ENCODE results near the gene AZIN2. TPM values are rescaled to one million over a fixed set of nuclear protein-coding genes. Genes with fewer than 3 reads are reported as not detected.
"Not testable (repeated sequence)": the region's sequence is repeated elsewhere in the genome, so short reads cannot be mapped to it uniquely, and the experiment has no call there.

Gene AZIN2
- total RNA-seq, 2 donors from 2014 or later, result 6.3 to 8.6 TPM

DNA sequence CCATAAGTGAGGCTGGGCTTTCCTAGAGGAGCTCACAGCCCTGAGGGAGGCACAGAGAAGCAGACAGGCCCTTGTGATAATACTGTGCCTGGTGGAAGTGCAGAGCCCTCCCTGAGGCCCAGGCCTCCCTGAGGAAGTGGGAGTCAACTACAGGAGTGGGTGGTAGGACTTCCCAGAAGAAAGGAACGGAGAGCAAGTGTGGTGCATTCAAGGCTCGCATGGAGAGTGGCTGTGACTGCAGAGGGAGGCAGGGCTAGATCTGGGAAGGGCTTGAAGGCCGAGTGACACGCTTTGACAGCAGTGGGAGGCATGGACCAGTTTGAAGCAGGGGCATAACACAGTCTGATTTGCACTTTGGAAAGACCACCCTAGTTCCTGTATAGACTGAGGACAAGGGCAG is 37.3 kb downstream of the AZIN2 start:
- Mint-ChIP-seq H3K27me3 (no peaks in the 10 kb centered on the region), H3K27ac (no peak overlapping the region), H3K36me3 (ENCODE audit: low read depth) (peaks cover 4% of the 10 kb centered on the region), H3K4me3 (no peak overlapping the region), H3K4me1 (peaks cover 9% of the 10 kb centered on the region)
- no peaks in the 10 kb centered on the region for H3K9me3 ChIP-seq (ENCODE audit: control insufficient read depth, low read length, poor library complexity, severe bottlenecking)
- no peak for ATAC-seq
- DNase-seq, result no peak

DNA sequence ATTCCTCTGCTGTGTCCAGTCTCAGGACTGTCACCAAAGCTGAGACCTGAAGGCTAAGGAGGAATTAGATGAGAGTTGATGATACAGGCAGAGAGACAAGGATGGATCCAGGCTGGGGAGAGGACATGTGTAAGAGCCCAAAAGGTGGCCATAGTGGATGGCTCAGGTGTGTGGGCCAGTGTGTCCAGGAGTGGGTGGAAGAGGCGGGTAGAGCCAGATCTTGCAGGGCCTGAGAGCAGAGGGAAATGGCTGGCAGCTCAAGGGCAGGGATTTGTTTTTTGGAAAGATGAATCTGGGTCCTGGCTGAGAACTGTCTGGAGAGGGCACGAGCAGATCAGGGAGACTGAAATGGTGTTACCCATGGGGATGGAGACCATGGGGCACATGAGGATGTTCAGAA is 38.1 kb downstream of the AZIN2 start:
- Mint-ChIP-seq H3K4me3 (no peak overlapping the region), H3K27ac (peak overlapping the region; percentile 74), H3K27me3 (no peaks in the 10 kb centered on the region), H3K4me1 (peaks cover 9% of the 10 kb centered on the region), H3K36me3 (ENCODE audit: low read depth) (peaks cover 4% of the 10 kb centered on the region)
- no peaks in the 10 kb centered on the region for H3K9me3 ChIP-seq (ENCODE audit: control insufficient read depth, low read length, poor library complexity, severe bottlenecking)
- no peak for DNase-seq
- ATAC-seq, result no peak

DNA sequence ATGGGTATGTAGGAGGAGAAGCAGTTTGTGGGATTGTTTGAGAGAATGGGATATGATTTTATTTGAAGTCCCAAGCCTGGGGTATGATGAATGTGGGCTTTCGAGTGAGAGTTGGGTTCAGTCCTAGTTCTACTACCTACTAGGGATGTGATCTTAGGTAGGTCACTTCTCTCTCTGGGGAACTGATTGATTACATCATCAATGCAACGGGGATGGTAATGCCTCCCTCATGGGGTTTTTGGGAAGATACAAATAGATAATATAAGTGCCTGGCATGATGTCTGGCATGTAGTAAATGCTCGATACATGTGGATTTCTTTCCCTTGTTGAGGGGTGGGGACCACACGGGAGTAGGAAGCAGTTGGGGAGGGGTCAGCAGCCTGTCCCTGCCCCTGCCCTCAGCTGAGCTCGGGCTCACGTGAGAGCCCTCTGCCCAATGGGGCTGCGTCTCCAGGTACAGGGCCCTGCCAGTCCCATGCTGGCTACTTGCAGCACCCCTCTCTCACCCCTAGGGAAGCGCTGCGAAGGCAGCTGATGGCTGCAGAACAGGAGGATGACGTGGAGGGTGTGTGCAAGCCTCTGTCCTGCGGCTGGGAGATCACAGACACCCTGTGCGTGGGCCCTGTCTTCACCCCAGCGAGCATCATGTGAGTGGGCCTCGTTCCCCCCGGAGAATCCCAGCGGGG is 38.7 kb downstream of the AZIN2 start:
- Mint-ChIP-seq H3K4me3 (no peak overlapping the region), H3K27ac (peak overlapping the region; percentile 74), H3K4me1 (peaks cover 9% of the 10 kb centered on the region), H3K27me3 (no peaks in the 10 kb centered on the region), H3K36me3 (ENCODE audit: low read depth) (peaks cover 4% of the 10 kb centered on the region)
- no peak for DNase-seq
- no peak for ATAC-seq
- H3K9me3 ChIP-seq (ENCODE audit: control insufficient read depth, low read length, poor library complexity, severe bottlenecking), result no peaks in the 10 kb centered on the region

DNA sequence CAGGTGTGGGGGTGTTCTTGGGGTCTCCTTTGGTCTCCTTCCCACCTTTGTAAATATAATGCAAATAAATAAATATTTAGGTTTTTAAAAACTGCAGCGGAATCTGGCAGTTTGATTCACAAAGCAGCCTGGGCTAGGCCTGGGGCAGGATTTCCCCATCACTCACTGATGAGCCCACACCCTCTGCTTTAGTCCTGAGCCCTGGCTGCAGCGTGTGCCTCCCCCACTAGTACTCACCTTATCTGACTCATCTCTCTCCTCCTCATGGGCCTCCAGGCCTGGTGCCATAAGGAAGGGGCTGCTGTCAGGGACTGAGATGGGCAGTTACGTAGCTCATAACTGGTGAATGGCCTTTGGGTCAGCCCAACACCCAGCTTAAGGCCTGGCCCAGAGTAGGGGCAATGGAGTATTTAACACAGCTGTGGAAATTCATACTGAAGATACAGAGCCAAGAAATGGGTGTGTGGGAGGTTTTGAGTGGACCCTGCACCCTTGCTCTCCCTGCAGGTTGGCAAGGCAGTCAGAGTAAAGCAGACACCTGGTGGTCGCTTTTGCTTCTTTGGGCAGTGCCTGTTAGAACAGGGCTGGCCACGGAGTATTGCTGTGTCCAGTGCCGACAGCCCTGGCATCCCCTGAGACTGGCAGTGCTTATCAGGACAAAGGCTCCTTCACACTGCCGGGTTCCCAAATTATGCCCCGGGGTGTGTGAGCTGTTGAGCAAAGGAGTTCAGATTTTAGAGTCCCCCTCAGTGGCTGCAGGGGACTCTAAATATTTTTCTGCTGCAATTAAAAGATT is 39.7 kb downstream of the AZIN2 start:
- Mint-ChIP-seq H3K4me1 (peaks cover 13% of the 10 kb centered on the region), H3K4me3 (no peak overlapping the region), H3K27me3 (no peaks in the 10 kb centered on the region), H3K27ac (no peak overlapping the region), H3K36me3 (ENCODE audit: low read depth) (peaks cover 7% of the 10 kb centered on the region)
- DNase-seq (no peak), ATAC-seq (no peak)
- no peaks in the 10 kb centered on the region for H3K9me3 ChIP-seq (ENCODE audit: control insufficient read depth, low read length, poor library complexity, severe bottlenecking)

DNA sequence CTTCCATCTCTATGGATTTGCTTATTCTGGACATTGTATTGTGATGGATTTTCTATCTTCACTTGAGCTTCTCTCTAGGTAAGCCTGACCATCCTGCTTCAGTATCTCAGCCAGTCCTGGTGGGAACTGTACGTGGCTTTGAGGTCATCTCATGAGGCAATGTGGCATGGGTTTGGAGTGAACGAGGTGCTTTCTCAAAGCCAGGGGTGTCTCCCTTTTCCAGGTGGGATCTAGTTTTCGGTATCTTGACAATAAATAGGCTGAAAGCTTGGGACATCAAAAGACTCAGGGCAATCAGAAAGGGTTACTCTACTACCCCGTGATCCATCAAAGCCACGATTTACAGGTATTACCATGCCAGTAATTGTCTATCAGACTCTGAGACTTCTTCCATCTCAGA is 40.8 kb downstream of the AZIN2 start:
- Mint-ChIP-seq H3K36me3 (ENCODE audit: low read depth) (peaks cover 5% of the 10 kb centered on the region), H3K4me1 (peaks cover 18% of the 10 kb centered on the region), H3K27me3 (no peaks in the 10 kb centered on the region), H3K4me3 (no peak overlapping the region), H3K27ac (no peak overlapping the region)
- ATAC-seq (no peak), DNase-seq (no peak)
- H3K9me3 ChIP-seq (ENCODE audit: control insufficient read depth, low read length, poor library complexity, severe bottlenecking), result no peaks in the 10 kb centered on the region

DNA sequence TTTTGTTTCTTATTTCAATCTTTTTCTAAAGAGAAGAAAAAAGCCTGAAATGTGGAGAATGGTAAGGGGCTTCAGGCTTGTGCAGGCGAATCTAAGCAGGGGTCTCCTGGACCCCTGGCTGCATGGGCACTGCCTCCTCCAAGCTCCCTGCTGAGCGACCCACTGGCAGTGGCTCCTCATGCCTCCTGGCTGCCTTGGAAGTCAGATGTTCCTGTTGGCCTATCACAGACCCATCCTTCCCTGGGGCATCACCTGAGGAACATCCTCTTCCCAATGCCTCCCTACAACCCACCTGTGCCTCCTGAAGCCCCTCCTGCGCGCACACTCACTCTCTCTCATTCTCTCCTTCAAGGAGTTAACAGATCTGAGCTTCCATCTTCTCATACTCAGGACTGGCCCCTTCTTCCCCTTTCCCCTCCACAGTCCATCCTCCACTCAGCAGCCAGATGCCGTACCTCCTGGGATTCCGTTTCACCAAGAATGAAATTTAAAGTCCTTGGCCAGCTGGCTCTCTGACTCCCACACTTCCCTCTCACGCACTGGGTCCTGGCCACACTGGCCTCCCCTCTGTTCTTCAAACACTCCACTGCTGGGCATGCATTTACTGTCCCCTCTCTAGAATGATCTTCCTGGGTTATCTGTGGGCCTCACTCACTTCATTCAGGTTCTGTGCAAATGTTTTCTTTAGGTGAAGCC is 41.7 kb downstream of the AZIN2 start:
- Mint-ChIP-seq H3K36me3 (ENCODE audit: low read depth) (peaks cover 5% of the 10 kb centered on the region), H3K27me3 (no peaks in the 10 kb centered on the region), H3K4me3 (no peak overlapping the region), H3K27ac (peak overlapping the region; percentile 83), H3K4me1 (peaks cover 25% of the 10 kb centered on the region)
- no peaks in the 10 kb centered on the region for H3K9me3 ChIP-seq (ENCODE audit: control insufficient read depth, low read length, poor library complexity, severe bottlenecking)
- no peak for DNase-seq
- no peak for ATAC-seq

DNA sequence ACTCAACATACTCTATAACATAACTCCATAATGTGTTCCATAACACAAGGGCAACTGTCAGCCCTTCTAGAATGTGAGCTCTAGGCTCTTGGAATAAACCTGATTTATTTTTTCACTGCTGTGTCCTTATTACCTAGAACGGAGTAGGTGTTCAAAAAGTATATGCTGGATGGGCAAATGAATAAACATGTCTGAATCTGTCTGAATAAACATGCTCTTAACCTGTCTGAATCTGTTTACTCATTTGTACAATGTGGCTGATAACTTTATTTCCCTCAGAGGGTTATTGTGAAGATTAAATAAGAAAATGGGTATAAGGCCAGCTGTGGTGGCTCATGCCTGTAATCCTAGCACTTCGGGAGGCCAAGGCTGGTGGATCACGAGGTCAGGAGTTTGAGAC is 42.3 kb downstream of the AZIN2 start:
- no peak overlapping the region for H3K4me3 Mint-ChIP-seq
- no peak for DNase-seq
- peak overlapping the region; percentile 83 for H3K27ac Mint-ChIP-seq
- no peaks in the 10 kb centered on the region for H3K27me3 Mint-ChIP-seq
- H3K4me1 Mint-ChIP-seq, result peaks cover 25% of the 10 kb centered on the region
- ATAC-seq, result no peak
- peaks cover 5% of the 10 kb centered on the region for H3K36me3 Mint-ChIP-seq (ENCODE audit: low read depth)
- H3K9me3 ChIP-seq (ENCODE audit: control insufficient read depth, low read length, poor library complexity, severe bottlenecking), result no peaks in the 10 kb centered on the region

DNA sequence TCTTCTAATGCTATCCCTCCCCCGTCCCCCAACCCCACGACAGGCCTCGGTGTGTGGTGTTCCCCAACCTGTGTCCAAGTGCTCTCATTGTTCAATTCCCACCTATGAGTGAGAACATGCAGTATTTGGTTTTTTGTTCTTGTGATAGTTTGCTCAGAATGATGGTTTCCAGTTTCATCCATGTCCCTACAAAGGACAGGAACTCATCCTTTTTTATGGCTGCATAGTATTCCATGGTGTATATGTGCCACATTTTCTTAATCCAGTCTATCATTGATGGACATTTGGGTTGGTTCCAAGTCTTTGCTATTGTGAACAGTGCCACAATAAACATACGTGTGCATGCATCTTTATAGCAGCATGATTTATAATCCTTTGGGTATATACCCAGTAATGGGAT is 43.7 kb downstream of the AZIN2 start:
- H3K36me3 Mint-ChIP-seq (ENCODE audit: low read depth); H3K27me3 Mint-ChIP-seq; H3K4me3 Mint-ChIP-seq; ATAC-seq; H3K27ac Mint-ChIP-seq; H3K9me3 ChIP-seq (ENCODE audit: control insufficient read depth, low read length, poor library complexity, severe bottlenecking); DNase-seq: not testable (repeated sequence)
- H3K4me1 Mint-ChIP-seq, result peaks cover 31% of the 10 kb centered on the region

DNA sequence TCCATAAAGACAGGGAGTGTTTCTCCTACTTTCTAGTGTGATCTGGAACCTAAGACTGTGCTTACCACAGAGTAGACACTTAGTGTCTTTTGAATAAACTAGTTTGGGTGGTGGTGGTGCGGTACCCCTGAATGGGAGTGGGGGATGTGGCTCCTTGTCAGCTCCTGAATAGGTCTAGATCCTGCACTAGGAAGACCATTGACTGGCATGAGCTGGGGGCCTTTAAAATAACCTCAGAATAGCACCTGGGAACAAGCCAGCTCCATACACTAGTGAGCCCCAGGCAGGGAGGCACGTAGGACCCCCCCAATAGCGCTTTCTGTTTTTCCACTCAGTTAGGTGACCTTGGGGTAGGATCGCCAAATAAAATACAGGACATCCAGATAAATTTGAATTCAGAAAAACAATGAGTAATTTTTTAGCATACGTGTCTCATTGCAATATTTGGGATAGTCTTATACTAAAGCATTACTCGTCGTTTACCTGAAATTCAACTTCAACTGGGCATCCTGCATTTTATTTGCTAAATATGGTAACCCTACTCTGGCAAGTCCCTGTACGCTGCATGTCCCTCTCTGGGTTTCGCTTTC is 45.6 kb downstream of the AZIN2 start:
- Mint-ChIP-seq H3K4me1 (peaks cover 42% of the 10 kb centered on the region), H3K27me3 (no peaks in the 10 kb centered on the region), H3K36me3 (ENCODE audit: low read depth) (peaks cover 7% of the 10 kb centered on the region), H3K27ac (peak overlapping the region; percentile 96), H3K4me3 (peak overlapping the region; percentile 95)
- ATAC-seq (peak; percentile 11), DNase-seq (no peak)
- H3K9me3 ChIP-seq (ENCODE audit: control insufficient read depth, low read length, poor library complexity, severe bottlenecking), result no peaks in the 10 kb centered on the region

DNA sequence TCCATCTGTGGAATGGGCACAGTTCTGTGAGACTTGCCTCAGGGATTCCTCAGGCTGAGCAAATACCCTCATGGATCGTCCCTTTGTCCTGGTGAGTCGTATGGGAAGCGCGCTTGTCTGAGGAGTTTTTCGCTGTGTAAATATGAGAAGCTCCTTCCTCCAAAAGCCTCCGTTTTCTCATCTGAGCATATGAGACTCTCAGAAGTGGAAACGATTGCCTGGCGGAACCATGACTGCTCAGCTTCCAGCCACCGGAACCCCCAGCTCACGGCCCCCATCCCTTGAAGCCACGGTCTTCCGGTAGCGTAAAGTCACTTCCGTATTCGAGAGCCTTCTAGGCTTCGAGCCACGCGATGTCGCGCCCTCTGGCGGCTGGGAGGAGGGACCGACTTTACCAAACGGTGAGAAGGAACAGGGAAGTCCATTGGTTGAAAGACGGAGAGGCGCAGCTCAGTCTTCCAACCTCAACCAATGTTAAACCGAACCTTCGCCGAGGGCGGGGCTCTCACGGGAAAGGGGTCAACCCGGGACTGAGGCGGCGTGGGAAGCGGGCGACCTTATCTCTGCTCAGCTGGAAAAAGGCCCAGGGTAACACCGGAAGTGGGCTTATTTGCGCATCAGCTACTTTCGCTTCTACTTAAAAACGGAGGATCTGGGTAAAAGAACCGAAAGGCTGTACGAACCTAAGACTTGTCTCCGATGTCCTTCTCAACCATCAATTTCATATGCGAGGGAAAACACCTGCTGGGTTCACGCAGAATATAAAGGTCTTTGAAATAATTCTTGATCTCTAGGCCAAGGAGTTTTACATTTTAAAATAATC is 46.3 kb downstream of the AZIN2 start:
- H3K4me3 Mint-ChIP-seq, result peak overlapping the region; percentile 95
- H3K27ac Mint-ChIP-seq, result peak overlapping the region; percentile 96
- no peaks in the 10 kb centered on the region for H3K9me3 ChIP-seq (ENCODE audit: control insufficient read depth, low read length, poor library complexity, severe bottlenecking)
- peaks cover 7% of the 10 kb centered on the region for H3K36me3 Mint-ChIP-seq (ENCODE audit: low read depth)
- no peaks in the 10 kb centered on the region for H3K27me3 Mint-ChIP-seq
- DNase-seq (peak; percentile 96), ATAC-seq (peak; percentile 87)
- peaks cover 42% of the 10 kb centered on the region for H3K4me1 Mint-ChIP-seq

DNA sequence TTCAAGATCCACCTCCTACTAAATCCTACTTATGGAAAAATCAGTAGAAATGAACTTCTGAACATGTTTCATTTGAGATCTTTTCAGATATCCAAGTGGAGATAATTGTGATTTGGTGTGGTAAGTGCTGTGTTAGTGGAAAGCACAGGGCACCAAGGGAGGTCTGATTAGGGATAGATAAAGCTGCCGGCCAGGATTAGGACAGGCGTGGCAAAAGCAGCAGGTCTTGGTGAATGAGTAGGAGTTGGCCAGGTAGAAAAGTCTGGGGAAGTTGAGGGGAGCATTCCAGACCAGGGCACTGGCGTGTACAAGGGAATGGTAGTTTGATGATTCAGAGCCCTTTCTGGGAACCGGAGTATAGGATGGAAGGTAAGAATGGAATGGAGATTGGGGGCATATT is 47.8 kb downstream of the AZIN2 start:
- H3K4me1 Mint-ChIP-seq, result peaks cover 44% of the 10 kb centered on the region
- H3K9me3 ChIP-seq (ENCODE audit: control insufficient read depth, low read length, poor library complexity, severe bottlenecking), result no peaks in the 10 kb centered on the region
- no peaks in the 10 kb centered on the region for H3K27me3 Mint-ChIP-seq
- ATAC-seq (no peak), DNase-seq (no peak)
- H3K4me3 Mint-ChIP-seq, result peak overlapping the region; percentile 95
- H3K36me3 Mint-ChIP-seq (ENCODE audit: low read depth), result peaks cover 9% of the 10 kb centered on the region
- H3K27ac Mint-ChIP-seq, result peak overlapping the region; percentile 96

DNA sequence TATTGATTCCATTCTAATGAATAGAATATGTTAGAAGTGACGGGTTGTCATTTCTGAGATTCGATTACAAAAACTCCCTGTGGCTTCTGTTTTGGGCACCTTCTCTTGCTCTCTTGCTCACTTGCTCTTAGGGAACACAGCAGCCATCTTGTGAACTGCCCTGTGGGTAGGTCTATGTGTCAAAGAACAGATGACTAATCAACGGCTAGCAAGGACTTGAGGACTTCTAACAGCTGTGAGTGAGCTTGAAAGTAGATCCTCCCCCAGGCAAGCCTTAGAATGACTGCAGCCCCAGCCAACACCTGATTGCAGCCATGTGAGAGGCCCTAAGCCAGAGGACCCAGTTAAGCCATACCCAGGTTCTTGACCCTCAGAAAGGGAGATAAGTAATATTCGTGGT is 49.3 kb downstream of the AZIN2 start:
- Mint-ChIP-seq H3K4me3 (no peak overlapping the region), H3K27me3 (no peaks in the 10 kb centered on the region), H3K27ac (peak overlapping the region; percentile 96), H3K4me1 (peaks cover 44% of the 10 kb centered on the region), H3K36me3 (ENCODE audit: low read depth) (peaks cover 6% of the 10 kb centered on the region)
- no peaks in the 10 kb centered on the region for H3K9me3 ChIP-seq (ENCODE audit: control insufficient read depth, low read length, poor library complexity, severe bottlenecking)
- ATAC-seq (no peak), DNase-seq (no peak)
